ENCODE data around the gene CTIF. TPM values are rescaled to one million over a fixed set of nuclear protein-coding genes. Genes with fewer than 3 reads are reported as not detected.

Gene CTIF
- total and polyA plus RNA-seq, 4 donors = 12.2 to 45.7 (median 32.6) TPM

DNA sequence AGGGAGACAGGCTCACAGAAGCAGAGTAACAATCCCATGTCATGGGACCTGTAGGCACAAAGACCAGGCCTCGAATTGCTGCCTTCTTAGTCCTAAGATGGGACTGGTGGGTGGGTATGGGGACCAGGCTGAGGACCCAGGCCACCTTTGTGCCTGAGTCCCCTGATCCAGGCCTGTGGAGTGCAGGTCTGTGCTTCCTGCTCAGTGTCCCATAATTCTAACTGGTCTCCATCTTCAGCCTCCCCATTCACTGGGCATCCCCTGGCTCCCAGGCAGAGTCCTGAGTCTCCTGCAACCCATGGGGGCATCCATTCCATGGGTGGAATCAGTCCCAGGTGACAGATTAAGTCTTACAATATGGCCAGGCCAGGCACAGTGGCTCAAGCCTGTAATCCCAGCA is 328.0 kb downstream of the CTIF start:
- Histone ChIP-seq H3K4me3 (no peak overlapping the region), H3K36me3 (ENCODE audit: control insufficient read depth in 4 of 4, insufficient read depth in 4 of 4, low read length in 4 of 4) (peaks cover 0 to 3% (median 0%) of the 10 kb centered on the region in 4 donors), H3K9ac (ENCODE audit: insufficient read depth in 1 of 2, low read length in 2 of 2) (no peak overlapping the region), H3K27ac (ENCODE audit: low read depth in 1 of 2, low read length in 1 of 2) (no peak overlapping the region), H3K4me1 (ENCODE audit: control insufficient read depth in 5 of 5, insufficient read depth in 5 of 5, low read length in 5 of 5) (peaks cover 0 to 33% (median 8%) of the 10 kb centered on the region in 5 donors), H3K9me3 (ENCODE audit: control insufficient read depth in 4 of 4, insufficient read depth in 3 of 4, low read length in 3 of 4) (peaks cover 0 to 4% (median 0%) of the 10 kb centered on the region in 4 donors), H3K27me3 (ENCODE audit: control insufficient read depth in 3 of 3, insufficient read depth in 3 of 3, low read length in 2 of 3) (no peaks in the 10 kb centered on the region)
- TF ChIP-seq, protein P1, sequence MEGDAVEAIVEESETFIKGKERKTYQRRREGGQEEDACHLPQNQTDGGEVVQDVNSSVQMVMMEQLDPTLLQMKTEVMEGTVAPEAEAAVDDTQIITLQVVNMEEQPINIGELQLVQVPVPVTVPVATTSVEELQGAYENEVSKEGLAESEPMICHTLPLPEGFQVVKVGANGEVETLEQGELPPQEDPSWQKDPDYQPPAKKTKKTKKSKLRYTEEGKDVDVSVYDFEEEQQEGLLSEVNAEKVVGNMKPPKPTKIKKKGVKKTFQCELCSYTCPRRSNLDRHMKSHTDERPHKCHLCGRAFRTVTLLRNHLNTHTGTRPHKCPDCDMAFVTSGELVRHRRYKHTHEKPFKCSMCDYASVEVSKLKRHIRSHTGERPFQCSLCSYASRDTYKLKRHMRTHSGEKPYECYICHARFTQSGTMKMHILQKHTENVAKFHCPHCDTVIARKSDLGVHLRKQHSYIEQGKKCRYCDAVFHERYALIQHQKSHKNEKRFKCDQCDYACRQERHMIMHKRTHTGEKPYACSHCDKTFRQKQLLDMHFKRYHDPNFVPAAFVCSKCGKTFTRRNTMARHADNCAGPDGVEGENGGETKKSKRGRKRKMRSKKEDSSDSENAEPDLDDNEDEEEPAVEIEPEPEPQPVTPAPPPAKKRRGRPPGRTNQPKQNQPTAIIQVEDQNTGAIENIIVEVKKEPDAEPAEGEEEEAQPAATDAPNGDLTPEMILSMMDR (IDR thresholded peaks at IDR 0.05; ENCODE audit: control extremely low read depth, extremely low read depth) = no peak
- no peak for ATAC-seq (ENCODE audit: insufficient read depth, low FRiP score)
- no peak for DNase-seq
- WGBS, 2 donors = 94 to 98% methylated on average over 1 of the region's 1 CpG

DNA sequence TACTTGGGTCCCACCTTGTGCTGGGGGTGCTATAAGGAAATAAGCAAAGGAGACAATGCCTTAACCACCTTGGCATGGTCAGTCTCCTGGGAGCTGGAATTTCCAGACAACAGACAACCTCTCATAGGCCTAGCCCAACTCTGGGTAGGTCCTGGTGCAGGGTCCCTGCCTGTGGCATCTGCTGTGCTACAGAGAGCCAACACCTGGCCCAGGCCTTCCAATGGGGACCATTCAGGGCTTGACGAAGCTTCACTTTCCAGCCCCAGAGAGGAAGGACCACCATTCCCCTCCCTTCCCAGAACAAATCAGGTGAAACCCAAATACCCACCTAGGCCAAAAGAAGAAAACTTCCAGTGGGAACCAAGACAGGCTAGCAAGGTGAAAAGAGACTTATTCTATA is 329.1 kb downstream of the CTIF start:
- H3K4me1 ChIP-seq (ENCODE audit: control insufficient read depth in 5 of 5, insufficient read depth in 5 of 5, low read length in 5 of 5) = peaks cover 0 to 22% (median 7%) of the 10 kb centered on the region in 5 donors
- H3K4me3 ChIP-seq = no peak overlapping the region
- WGBS, 2 donors = 15 to 90% methylated on average over 1 of the region's 1 CpG
- no peaks in the 10 kb centered on the region for H3K27me3 ChIP-seq (ENCODE audit: control insufficient read depth in 3 of 3, insufficient read depth in 3 of 3, low read length in 2 of 3)
- H3K27ac ChIP-seq (ENCODE audit: low read depth in 1 of 2, low read length in 1 of 2) = no peak overlapping the region
- DNase-seq = no peak
- H3K9me3 ChIP-seq (ENCODE audit: control insufficient read depth in 4 of 4, insufficient read depth in 3 of 4, low read length in 3 of 4) = peaks cover 0 to 4% (median 0%) of the 10 kb centered on the region in 4 donors
- no peak for ATAC-seq (ENCODE audit: insufficient read depth, low FRiP score)
- TF ChIP-seq, protein P1 (IDR thresholded peaks at IDR 0.05; ENCODE audit: control extremely low read depth, extremely low read depth) = no peak
- no peaks in the 10 kb centered on the region for H3K36me3 ChIP-seq (ENCODE audit: control insufficient read depth in 4 of 4, insufficient read depth in 4 of 4, low read length in 4 of 4)
- H3K9ac ChIP-seq (ENCODE audit: insufficient read depth in 1 of 2, low read length in 2 of 2) = no peak overlapping the region

DNA sequence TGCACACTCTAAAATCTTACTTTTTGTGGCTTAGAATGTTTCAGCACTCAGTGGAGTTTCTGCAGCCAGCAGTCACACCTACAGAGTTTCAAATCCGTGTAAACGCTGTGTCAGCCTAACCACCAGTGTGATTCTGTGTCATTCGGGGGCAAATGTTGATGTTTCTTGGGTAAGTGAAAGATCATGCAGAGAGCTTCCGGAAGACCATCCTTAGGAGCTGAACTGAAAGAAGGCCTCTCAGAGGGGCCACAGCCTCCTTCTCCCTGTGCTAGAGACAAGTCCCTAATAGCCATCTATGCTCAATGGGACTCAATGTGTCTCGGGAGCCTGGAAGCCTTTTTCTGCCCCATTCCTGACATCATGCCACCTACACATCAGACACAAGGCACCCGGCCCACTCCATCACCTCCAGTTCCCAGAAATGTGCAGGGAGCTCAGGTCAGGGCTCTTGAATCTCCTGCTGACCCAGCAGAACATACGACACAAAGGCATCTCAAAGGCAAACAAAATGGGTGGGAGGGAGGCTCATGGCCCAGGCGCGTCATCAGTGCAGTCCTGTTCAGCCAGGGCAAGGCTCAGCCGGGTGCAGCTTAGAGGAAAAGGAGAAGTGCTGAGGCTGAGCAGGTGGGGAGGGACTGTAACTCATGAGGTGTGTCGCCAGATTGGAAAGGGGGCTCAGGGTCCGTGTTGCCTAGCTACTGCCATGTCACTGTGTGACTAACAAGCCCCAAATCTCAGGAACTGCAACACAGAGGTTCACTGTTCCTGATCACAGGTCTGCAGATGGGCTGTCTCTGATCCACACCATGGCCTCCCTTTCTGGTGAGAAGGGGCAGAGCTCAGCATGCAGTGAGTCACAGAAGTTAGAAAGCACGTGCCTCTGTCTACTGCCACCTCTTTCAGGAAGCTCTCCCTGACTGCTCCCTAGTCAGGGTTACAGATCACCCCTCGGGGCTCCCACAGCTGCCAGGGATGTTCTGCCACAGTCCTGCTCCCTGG is 329.9 kb downstream of the CTIF start:
- H3K9me3 ChIP-seq (ENCODE audit: control insufficient read depth in 4 of 4, insufficient read depth in 3 of 4, low read length in 3 of 4) = peaks cover 0 to 4% (median 0%) of the 10 kb centered on the region in 4 donors

More for the DNA sequence above, 329.9 kb downstream of the CTIF start:
- no peak for ATAC-seq (ENCODE audit: insufficient read depth, low FRiP score)
- WGBS, 2 donors = 62 to 64% methylated on average over 14 of the region's 14 CpGs
- H3K36me3 ChIP-seq (ENCODE audit: control insufficient read depth in 4 of 4, insufficient read depth in 4 of 4, low read length in 4 of 4) = no peaks in the 10 kb centered on the region
- DNase-seq = peak in 1 of 3 donors; percentile 55
- TF ChIP-seq, protein P1 (IDR thresholded peaks at IDR 0.05; ENCODE audit: control extremely low read depth, extremely low read depth) = no peak
- H3K4me1 ChIP-seq (ENCODE audit: control insufficient read depth in 5 of 5, insufficient read depth in 5 of 5, low read length in 5 of 5) = peaks cover 0 to 16% (median 5%) of the 10 kb centered on the region in 5 donors
- H3K27me3 ChIP-seq (ENCODE audit: control insufficient read depth in 3 of 3, insufficient read depth in 3 of 3, low read length in 2 of 3) = no peaks in the 10 kb centered on the region
- no peak overlapping the region for H3K27ac ChIP-seq (ENCODE audit: low read depth in 1 of 2, low read length in 1 of 2)
- H3K9ac ChIP-seq (ENCODE audit: insufficient read depth in 1 of 2, low read length in 2 of 2) = no peak overlapping the region
- no peak overlapping the region for H3K4me3 ChIP-seq
